ENCODE measurements around the gene HS1BP3. TPM values are rescaled to one million over a fixed set of nuclear protein-coding genes. Genes with fewer than 3 reads are reported as not detected.

The HS1BP3 gene
- total and polyA plus RNA-seq, 7 experiments from 2014 or later, result 12.0 to 19.0 (median 17.3) TPM

- Mint-ChIP-seq H3K9me3 (no peaks in the 10 kb centered on the region), H3K36me3 (peaks cover 0 to 5% (median 0%) of the 10 kb centered on the region in 5 donors), H3K27me3 (no peaks in the 10 kb centered on the region), H3K4me1 (peaks cover 0 to 10% (median 4%) of the 10 kb centered on the region in 7 donors), H3K4me3 (no peak overlapping the region), H3K27ac (no peak overlapping the region)
- no peaks in the 10 kb centered on the region for H3K36me3 ChIP-seq (ENCODE audit: control insufficient read depth in 2 of 3, insufficient read depth in 3 of 3, low read length in 3 of 3)
- ChIA-PET POLR2A (no interaction called here), CTCF (no interaction called here)
- H3K27me3 ChIP-seq (ENCODE audit: control insufficient read depth in 2 of 2, insufficient read depth in 2 of 2, low read length in 2 of 2), result no peaks in the 10 kb centered on the region
- no peaks in the 10 kb centered on the region for H3K4me1 ChIP-seq (ENCODE audit: control insufficient read depth in 2 of 2, insufficient read depth in 2 of 2, low read length in 2 of 2)
- H3K4me3 ChIP-seq (ENCODE audit: low read length), result no peak overlapping the region
- intact Hi-C loops (cut with micrococcal nuclease), result no loop called here
- no peak overlapping the region for H3K27ac ChIP-seq (ENCODE audit: low read depth, low read length)
- no peaks in the 10 kb centered on the region for H3K9me3 ChIP-seq (ENCODE audit: control insufficient read depth in 2 of 3, low read length in 3 of 3)
- DNase-seq (no peak), ATAC-seq (no peak)
Observed at GRCh38 chr2:20599861-20600461, 50.9 kb downstream of the HS1BP3 start.

DNA sequence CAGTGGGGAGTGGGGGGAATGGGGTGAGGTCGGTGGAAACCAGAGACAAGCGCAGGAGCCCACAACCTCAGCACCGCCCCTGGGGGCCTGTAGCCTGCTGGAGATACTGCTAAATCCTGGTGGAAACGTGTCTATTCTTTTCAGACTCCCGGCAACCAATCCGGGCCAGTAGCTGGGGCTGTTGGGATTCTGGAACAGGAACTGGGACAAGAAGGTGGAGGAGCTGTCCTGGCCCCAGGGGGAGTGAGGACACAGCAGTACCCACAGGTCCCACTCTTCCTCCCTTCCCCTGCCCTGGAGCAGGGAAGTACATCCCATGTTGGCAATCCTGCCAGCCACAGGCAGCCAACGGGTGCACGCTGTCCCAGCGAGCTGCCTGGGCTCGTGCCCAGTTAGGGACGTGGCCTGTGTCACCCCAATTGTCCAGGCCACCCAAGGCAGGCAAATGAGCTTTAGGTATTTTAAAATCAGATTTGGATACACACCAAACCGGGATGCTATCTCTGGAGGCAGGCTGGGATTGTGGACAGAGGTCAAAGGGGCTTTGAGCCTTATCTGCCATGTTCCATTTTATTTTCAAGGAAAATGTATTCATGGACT, 51.8 kb downstream of the HS1BP3 start:
- Histone ChIP-seq H3K27me3 (ENCODE audit: control insufficient read depth in 2 of 2, insufficient read depth in 2 of 2, low read length in 2 of 2) (no peaks in the 10 kb centered on the region), H3K4me3 (ENCODE audit: low read length) (no peak overlapping the region), H3K9me3 (ENCODE audit: control insufficient read depth in 2 of 3, low read length in 3 of 3) (no peaks in the 10 kb centered on the region), H3K36me3 (ENCODE audit: control insufficient read depth in 2 of 3, insufficient read depth in 3 of 3, low read length in 3 of 3) (no peaks in the 10 kb centered on the region), H3K4me1 (ENCODE audit: control insufficient read depth in 2 of 2, insufficient read depth in 2 of 2, low read length in 2 of 2) (no peaks in the 10 kb centered on the region), H3K27ac (ENCODE audit: low read depth, low read length) (no peak overlapping the region)
- Mint-ChIP-seq H3K4me3 (no peak overlapping the region), H3K27ac (no peak overlapping the region), H3K27me3 (no peaks in the 10 kb centered on the region), H3K36me3 (peaks cover 0 to 5% (median 0%) of the 10 kb centered on the region in 5 donors), H3K4me1 (peaks cover 0 to 10% (median 4%) of the 10 kb centered on the region in 7 donors), H3K9me3 (no peaks in the 10 kb centered on the region)
- DNase-seq, result no peak
- intact Hi-C loops (cut with micrococcal nuclease), result no loop called here
- ChIA-PET POLR2A (no interaction called here), CTCF (interaction anchor here (0.7 kb wide), 1 partner anchor 360 kb away, joined by 4 read pairs; no protein-coding TSS in a partner anchor)
- no peak for ATAC-seq

DNA sequence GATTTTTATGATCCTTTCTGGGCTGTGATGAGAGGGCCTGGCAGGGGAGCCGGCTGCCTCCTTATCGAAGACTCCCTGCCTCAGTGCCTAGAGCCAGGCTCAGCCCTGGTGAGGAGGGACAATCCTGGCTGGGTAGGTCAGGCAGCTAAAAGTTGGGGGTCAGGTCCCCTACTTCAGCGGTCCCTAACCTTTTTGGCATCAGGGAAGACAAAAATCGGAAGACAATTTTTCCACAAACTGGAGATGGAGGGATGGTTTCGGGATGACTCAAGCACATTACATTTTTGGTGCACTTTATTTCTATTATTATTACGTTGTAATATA, 53.1 kb downstream of the HS1BP3 start:
- Histone ChIP-seq H3K36me3 (ENCODE audit: control insufficient read depth in 2 of 3, insufficient read depth in 3 of 3, low read length in 3 of 3) (no peaks in the 10 kb centered on the region), H3K27ac (ENCODE audit: low read depth, low read length) (no peak overlapping the region), H3K4me1 (ENCODE audit: control insufficient read depth in 2 of 2, insufficient read depth in 2 of 2, low read length in 2 of 2) (no peaks in the 10 kb centered on the region), H3K27me3 (ENCODE audit: control insufficient read depth in 2 of 2, insufficient read depth in 2 of 2, low read length in 2 of 2) (no peaks in the 10 kb centered on the region), H3K4me3 (ENCODE audit: low read length) (no peak overlapping the region), H3K9me3 (ENCODE audit: control insufficient read depth in 2 of 3, low read length in 3 of 3) (no peaks in the 10 kb centered on the region)
- DNase-seq (no peak), ATAC-seq (no peak)
- peaks cover 0 to 5% (median 0%) of the 10 kb centered on the region in 5 donors for H3K36me3 Mint-ChIP-seq
- H3K4me1 Mint-ChIP-seq, result peaks cover 0 to 10% (median 4%) of the 10 kb centered on the region in 7 donors
- no peak overlapping the region for H3K27ac Mint-ChIP-seq
- intact Hi-C loops (cut with micrococcal nuclease), result no loop called here
- H3K27me3 Mint-ChIP-seq, result no peaks in the 10 kb centered on the region
- CTCF ChIA-PET, result no interaction called here
- no peak overlapping the region for H3K4me3 Mint-ChIP-seq
- no peaks in the 10 kb centered on the region for H3K9me3 Mint-ChIP-seq
- POLR2A ChIA-PET, result no interaction called here

GRCh38 chr2:20596973-20597859, 53.7 kb downstream of the HS1BP3 start:
- Histone ChIP-seq H3K27ac (ENCODE audit: low read depth, low read length) (no peak overlapping the region), H3K4me3 (ENCODE audit: low read length) (no peak overlapping the region), H3K4me1 (ENCODE audit: control insufficient read depth in 2 of 2, insufficient read depth in 2 of 2, low read length in 2 of 2) (no peaks in the 10 kb centered on the region), H3K36me3 (ENCODE audit: control insufficient read depth in 2 of 3, insufficient read depth in 3 of 3, low read length in 3 of 3) (no peaks in the 10 kb centered on the region), H3K9me3 (ENCODE audit: control insufficient read depth in 2 of 3, low read length in 3 of 3) (no peaks in the 10 kb centered on the region), H3K27me3 (ENCODE audit: control insufficient read depth in 2 of 2, insufficient read depth in 2 of 2, low read length in 2 of 2) (no peaks in the 10 kb centered on the region)
- POLR2A ChIA-PET, result no interaction called here
- intact Hi-C loops (cut with micrococcal nuclease), result no loop called here
- H3K4me1 Mint-ChIP-seq, result peaks cover 0 to 11% (median 4%) of the 10 kb centered on the region in 7 donors
- H3K27me3 Mint-ChIP-seq, result no peaks in the 10 kb centered on the region
- CTCF ChIA-PET, result no interaction called here
- no peaks in the 10 kb centered on the region for H3K9me3 Mint-ChIP-seq
- peaks cover 0 to 5% (median 0%) of the 10 kb centered on the region in 5 donors for H3K36me3 Mint-ChIP-seq
- DNase-seq (no peak), ATAC-seq (no peak)
- no peak overlapping the region for H3K4me3 Mint-ChIP-seq
- H3K27ac Mint-ChIP-seq, result peak overlapping the region in 1 of 9 donors; percentile 52

GRCh38 chr2:20596193-20596972, 54.5 kb downstream of the HS1BP3 start:
- Histone ChIP-seq H3K27me3 (ENCODE audit: control insufficient read depth in 2 of 2, insufficient read depth in 2 of 2, low read length in 2 of 2) (no peaks in the 10 kb centered on the region), H3K27ac (ENCODE audit: low read depth, low read length) (no peak overlapping the region), H3K4me1 (ENCODE audit: control insufficient read depth in 2 of 2, insufficient read depth in 2 of 2, low read length in 2 of 2) (no peaks in the 10 kb centered on the region), H3K36me3 (ENCODE audit: control insufficient read depth in 2 of 3, insufficient read depth in 3 of 3, low read length in 3 of 3) (no peaks in the 10 kb centered on the region), H3K9me3 (ENCODE audit: control insufficient read depth in 2 of 3, low read length in 3 of 3) (no peaks in the 10 kb centered on the region), H3K4me3 (ENCODE audit: low read length) (no peak overlapping the region)
- POLR2A ChIA-PET, result no interaction called here
- CTCF ChIA-PET, result no interaction called here
- DNase-seq (no peak), ATAC-seq (no peak)
- peaks cover 0 to 12% (median 4%) of the 10 kb centered on the region in 7 donors for H3K4me1 Mint-ChIP-seq
- H3K36me3 Mint-ChIP-seq, result peaks cover 0 to 5% (median 0%) of the 10 kb centered on the region in 5 donors
- no peak overlapping the region for H3K4me3 Mint-ChIP-seq
- peak overlapping the region in 3 of 9 donors; percentile 7 to 55 (median 52) for H3K27ac Mint-ChIP-seq
- intact Hi-C loops (cut with micrococcal nuclease), result no loop called here
- no peaks in the 10 kb centered on the region for H3K27me3 Mint-ChIP-seq
- H3K9me3 Mint-ChIP-seq, result no peaks in the 10 kb centered on the region

GRCh38 chr2:20595439-20596192, 55.3 kb downstream of the HS1BP3 start:
- H3K4me1 Mint-ChIP-seq, result peaks cover 0 to 12% (median 4%) of the 10 kb centered on the region in 7 donors
- H3K4me3 ChIP-seq (ENCODE audit: low read length), result no peak overlapping the region
- DNase-seq, result no peak
- no peaks in the 10 kb centered on the region for H3K9me3 ChIP-seq (ENCODE audit: control insufficient read depth in 2 of 3, low read length in 3 of 3)
- no peaks in the 10 kb centered on the region for H3K4me1 ChIP-seq (ENCODE audit: control insufficient read depth in 2 of 2, insufficient read depth in 2 of 2, low read length in 2 of 2)
- no peaks in the 10 kb centered on the region for H3K9me3 Mint-ChIP-seq
- no peak overlapping the region for H3K27ac ChIP-seq (ENCODE audit: low read depth, low read length)
- intact Hi-C loops (cut with micrococcal nuclease), result no loop called here
- H3K4me3 Mint-ChIP-seq, result peak overlapping the region in 1 of 10 donors; percentile 36
- peak; percentile 82 for ATAC-seq
- H3K27me3 ChIP-seq (ENCODE audit: control insufficient read depth in 2 of 2, insufficient read depth in 2 of 2, low read length in 2 of 2), result no peaks in the 10 kb centered on the region
- POLR2A ChIA-PET, result no interaction called here
- peaks cover 0 to 5% (median 0%) of the 10 kb centered on the region in 5 donors for H3K36me3 Mint-ChIP-seq
- H3K27me3 Mint-ChIP-seq, result no peaks in the 10 kb centered on the region
- no peaks in the 10 kb centered on the region for H3K36me3 ChIP-seq (ENCODE audit: control insufficient read depth in 2 of 3, insufficient read depth in 3 of 3, low read length in 3 of 3)
- peak overlapping the region in 2 of 9 donors; percentile 55 to 70 for H3K27ac Mint-ChIP-seq
- CTCF ChIA-PET, result no interaction called here
